A673 (cell line): ENCODE results near the gene CCL27. TPM values are rescaled to one million over a fixed set of nuclear protein-coding genes. Genes with fewer than 3 reads are reported as not detected.
A peak's percentile ranks its signal among the peaks of the same experiment; 100 is the strongest.

Experiments
- BruUV-seq: library from RNA; stranded (reverse); fragments of 400-500 nt; replicated peaks from 2 replicates; lab custom pipeline; 2021; lab: Mats Ljungman, UMichigan
- CTCF ChIA-PET: fragments of 300-600 bp; sonication (Branson Sonifier 250); formaldehyde crosslinking; loops from one replicate; lab custom pipeline; 2022; ENCODE audit warnings: antibody characterized with exemption; lab: Charles Lee
- POLR2A ChIA-PET: fragments of 300-600 bp; sonication (Branson Sonifier 250); formaldehyde crosslinking; loops from one replicate; lab custom pipeline; 2022; ENCODE audit warnings: antibody characterized with exemption; ENCODE audit not compliant: low non-redundant PET; lab: Charles Lee
- DNase-seq: peaks from one replicate; pipeline ENCODE4 v3.0.0-alpha.2; 2015; ENCODE audit warnings: low spot score
- H3K27ac ChIP-seq: fragments of 200-600 bp; sonication (generic); 2 replicates; pipeline ENCODE4 v1.5.1; 2016; ENCODE audit warnings: mixed run types, low read depth, mild to moderate bottlenecking, mixed read lengths, antibody characterized with exemption, low read length; ENCODE audit not compliant: poor library complexity, severe bottlenecking
- H3K27me3 ChIP-seq: fragments of 200-600 bp; sonication (generic); replicated peaks from 2 replicates; pipeline ENCODE4 v1.6.1; 2017; ENCODE audit warnings: mixed run types, low read depth, mild to moderate bottlenecking, mixed read lengths, antibody characterized with exemption, low read length; ENCODE audit not compliant: insufficient read depth, poor library complexity
- H3K36me3 ChIP-seq: fragments of 200-600 bp; sonication (generic); 2 replicates; pipeline ENCODE4 v1.6.1; 2016; ENCODE audit warnings: mixed run types, mild to moderate bottlenecking, mixed read lengths, antibody characterized with exemption, low read length; ENCODE audit not compliant: insufficient read depth, poor library complexity, severe bottlenecking
- H3K4me1 ChIP-seq: fragments of 200-600 bp; sonication (generic); 2 replicates; pipeline ENCODE4 v1.6.1; 2017; ENCODE audit warnings: mixed run types, mild to moderate bottlenecking, mixed read lengths, antibody characterized with exemption, low read length; ENCODE audit not compliant: insufficient read depth, poor library complexity, severe bottlenecking
- H3K4me3 ChIP-seq: fragments of 200-600 bp; sonication (generic); 2 replicates; pipeline ENCODE4 v1.5.1; 2016; ENCODE audit warnings: low read depth, mixed run types, mild to moderate bottlenecking, mixed read lengths, low read length; ENCODE audit not compliant: poor library complexity, severe bottlenecking
- H3K9me3 ChIP-seq: fragments of 200-600 bp; sonication (generic); 2 replicates; pipeline ENCODE4 v1.6.1; 2016; ENCODE audit warnings: mixed run types, low read depth, mild to moderate bottlenecking, mixed read lengths, antibody characterized with exemption, low read length; ENCODE audit not compliant: poor library complexity, severe bottlenecking
- EZH2 ChIP-seq: fragments of 200-600 bp; sonication (generic); IDR thresholded peaks from 2 replicates; pipeline ENCODE4 v1.6.1; 2017; ENCODE audit warnings: borderline replicate concordance, low read depth, mild to moderate bottlenecking, mixed read lengths, antibody characterized with exemption, low read length; ENCODE audit not compliant: poor library complexity, severe bottlenecking
- intact Hi-C: fragments of 100-400 bp; cut with micrococcal nuclease; formaldehyde crosslinking; loops from one replicate; pipeline ENCODE4 v1.10.0; 2022; ENCODE audit not compliant: unreplicated experiment
- total RNA-seq: library from RNA; stranded (reverse); gene quantifications from 2 replicates; pipeline ENCODE4 v1.2.3, GENCODE V29; 2021
- TF ChIP-seq, protein P1 (sequence below): fragments of 300-800, 200-600 bp; sonication (generic); conservative IDR thresholded peaks from 2 replicates; pipeline ENCODE4 v1.5.1; 2017; ENCODE audit warnings: low read depth, mild to moderate bottlenecking, antibody characterized with exemption, low read length, moderate library complexity, mixed read lengths

The CCL27 gene
- total RNA-seq, 1 experiment from 2014 or later = not detected

DNA sequence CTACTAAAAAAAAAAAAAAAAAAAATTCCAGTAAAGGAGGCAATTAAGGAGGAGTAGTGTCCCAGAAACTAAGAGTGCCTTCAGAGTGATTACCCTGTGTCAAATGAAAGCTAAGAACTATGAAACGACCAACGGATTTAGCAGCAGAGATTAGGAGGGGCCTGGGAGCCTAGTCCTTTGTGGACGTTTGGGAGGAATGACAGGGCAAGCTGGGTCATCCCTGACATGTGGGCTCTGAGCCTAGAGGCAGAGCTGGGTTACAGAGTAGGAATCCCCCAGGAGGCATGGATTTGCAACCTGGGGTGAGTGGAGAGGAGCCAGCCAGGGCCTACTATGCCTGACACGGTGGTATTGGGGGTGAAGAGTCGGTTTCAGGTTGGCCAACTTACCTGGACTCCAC is 29.3 kb downstream of the CCL27 start:
- peaks cover 14% of the 10 kb centered on the region for H3K36me3 ChIP-seq
- TF ChIP-seq, protein P1, sequence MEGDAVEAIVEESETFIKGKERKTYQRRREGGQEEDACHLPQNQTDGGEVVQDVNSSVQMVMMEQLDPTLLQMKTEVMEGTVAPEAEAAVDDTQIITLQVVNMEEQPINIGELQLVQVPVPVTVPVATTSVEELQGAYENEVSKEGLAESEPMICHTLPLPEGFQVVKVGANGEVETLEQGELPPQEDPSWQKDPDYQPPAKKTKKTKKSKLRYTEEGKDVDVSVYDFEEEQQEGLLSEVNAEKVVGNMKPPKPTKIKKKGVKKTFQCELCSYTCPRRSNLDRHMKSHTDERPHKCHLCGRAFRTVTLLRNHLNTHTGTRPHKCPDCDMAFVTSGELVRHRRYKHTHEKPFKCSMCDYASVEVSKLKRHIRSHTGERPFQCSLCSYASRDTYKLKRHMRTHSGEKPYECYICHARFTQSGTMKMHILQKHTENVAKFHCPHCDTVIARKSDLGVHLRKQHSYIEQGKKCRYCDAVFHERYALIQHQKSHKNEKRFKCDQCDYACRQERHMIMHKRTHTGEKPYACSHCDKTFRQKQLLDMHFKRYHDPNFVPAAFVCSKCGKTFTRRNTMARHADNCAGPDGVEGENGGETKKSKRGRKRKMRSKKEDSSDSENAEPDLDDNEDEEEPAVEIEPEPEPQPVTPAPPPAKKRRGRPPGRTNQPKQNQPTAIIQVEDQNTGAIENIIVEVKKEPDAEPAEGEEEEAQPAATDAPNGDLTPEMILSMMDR = no peak
- TF ChIP-seq EZH2 = no peak
- no peak overlapping the region for H3K27ac ChIP-seq
- intact Hi-C loops = no loop called here
- no peaks in the 10 kb centered on the region for H3K9me3 ChIP-seq
- peaks cover 13% of the 10 kb centered on the region for H3K4me1 ChIP-seq
- peaks cover 30% of the 10 kb centered on the region for H3K27me3 ChIP-seq
- no peak for DNase-seq
- BruUV-seq = no TSS peak
- POLR2A ChIA-PET = no interaction called here
- H3K4me3 ChIP-seq = no peak overlapping the region
- CTCF ChIA-PET = interaction anchor here (0.7 to 1.5 kb wide), 10 partner anchors 8 to 1211 kb away, joined by 3 to 7 read pairs (median 3); partner anchors contain the start of genes DCTN3 and GALT

DNA sequence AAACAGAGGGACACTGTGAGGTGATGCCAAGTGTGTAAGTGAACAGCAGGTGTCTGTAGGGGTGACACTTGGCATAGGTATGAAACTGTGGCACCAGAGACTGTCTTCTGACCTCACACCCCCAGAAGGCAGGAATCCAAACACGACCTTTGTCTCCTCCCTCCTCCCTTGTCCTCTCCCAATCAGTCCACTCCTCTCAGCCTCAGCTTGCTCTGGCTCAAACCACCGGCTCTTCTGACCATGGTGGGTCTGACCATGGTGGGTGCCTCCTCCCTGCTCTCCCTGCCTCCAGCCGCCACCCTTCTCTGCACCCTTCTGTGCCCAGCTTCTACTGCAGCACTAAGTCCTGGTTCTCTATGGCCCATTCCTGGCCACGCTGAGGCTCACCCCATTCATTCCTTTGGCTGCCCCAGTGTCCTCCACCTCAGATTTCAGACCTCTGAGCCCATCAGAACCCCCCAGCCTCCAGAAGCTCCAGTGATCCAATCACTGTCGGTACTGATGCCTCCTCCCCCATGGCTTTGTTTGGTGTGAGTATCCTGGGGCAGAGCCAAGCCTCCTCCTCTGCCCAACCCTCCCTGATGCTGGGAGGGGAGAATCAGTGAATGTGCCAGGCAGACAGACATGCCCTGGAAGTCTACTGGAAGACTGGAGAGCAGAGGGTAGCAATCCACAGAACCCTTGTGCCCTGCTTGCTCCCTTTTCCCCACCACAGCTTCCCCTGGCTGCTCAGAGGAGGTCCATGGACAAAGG is 31.9 kb downstream of the CCL27 start:
- Histone ChIP-seq H3K4me3 (no peak overlapping the region), H3K4me1 (peaks cover 7% of the 10 kb centered on the region), H3K36me3 (peaks cover 9% of the 10 kb centered on the region), H3K27ac (no peak overlapping the region), H3K27me3 (peaks cover 56% of the 10 kb centered on the region), H3K9me3 (no peaks in the 10 kb centered on the region)
- TF ChIP-seq EZH2 = no peak
- TF ChIP-seq, protein P1 = no peak
- no peak for DNase-seq
- intact Hi-C loops = no loop called here
- BruUV-seq = no TSS peak
- POLR2A ChIA-PET = no interaction called here
- CTCF ChIA-PET = interaction anchor here (0.6 to 0.7 kb wide), 2 partner anchors 14 to 334 kb away, joined by 3 to 4 read pairs; no protein-coding TSS in a partner anchor

DNA sequence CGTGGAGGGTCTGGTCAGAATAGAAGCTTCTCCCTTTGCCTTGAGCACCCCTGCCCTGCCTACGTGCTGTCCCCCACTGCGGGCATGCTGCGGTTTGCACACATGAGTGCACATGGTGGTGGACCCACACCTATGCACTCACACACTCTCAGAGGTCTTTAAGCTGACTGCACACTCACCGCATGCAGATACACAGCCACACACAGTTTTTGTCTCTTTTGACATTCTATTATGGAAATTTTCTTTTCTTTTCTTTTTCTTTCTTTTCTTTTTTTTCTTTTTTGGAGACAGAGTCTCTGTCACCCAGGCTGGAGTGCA is 33.0 kb downstream of the CCL27 start:
- DNase-seq = no peak
- CTCF ChIA-PET = interaction anchor here (0.7 kb wide), 1 partner anchor 51 kb away, joined by 6 read pairs; no protein-coding TSS in a partner anchor
- POLR2A ChIA-PET = interaction anchor here (0.7 kb wide), 1 partner anchor 213 kb away, joined by 3 read pairs; no protein-coding TSS in a partner anchor
- Histone ChIP-seq H3K9me3 (no peaks in the 10 kb centered on the region), H3K36me3 (no peaks in the 10 kb centered on the region), H3K4me3 (peak overlapping the region; percentile 27), H3K27me3 (peaks cover 66% of the 10 kb centered on the region), H3K27ac (no peak overlapping the region), H3K4me1 (peaks cover 7% of the 10 kb centered on the region)
- BruUV-seq = no TSS peak
- TF ChIP-seq, protein P1 = no peak
- peak; percentile 27 for TF ChIP-seq EZH2
- intact Hi-C loops = no loop called here
